ENCODE results near the gene KRTAP5-2.
"Not testable (repeated sequence)": the region's sequence is repeated elsewhere in the genome, so short reads cannot be mapped to it uniquely, and the experiment has no call there.

The KRTAP5-2 gene

GRCh38 chr11:1625541-1625940 lies 27.4 kb upstream of the KRTAP5-2 start:
- DNase-seq = no peak

- DNase-seq = no peak
Measured at GRCh38 chr11:1624621-1625020, 26.5 kb upstream of the KRTAP5-2 start.

GRCh38 chr11:1623716-1624115 lies 25.6 kb upstream of the KRTAP5-2 start:
- no peak for DNase-seq

- DNase-seq = no peak
Measured at GRCh38 chr11:1622086-1622485, 24.0 kb upstream of the KRTAP5-2 start, which contains the start of gene KRTAP5-4. KRTAP5-4 (minus strand) TSS chr11:1622138; CDS start chr11:1622093, 45 bp downstream.

- DNase-seq = peak; percentile 9
Measured at GRCh38 chr11:1619449-1619848, 21.4 kb upstream of the KRTAP5-2 start.

GRCh38 chr11:1618231-1618630 lies 20.1 kb upstream of the KRTAP5-2 start:
- no peak for DNase-seq

GRCh38 chr11:1608363-1608762 lies 10.3 kb upstream of the KRTAP5-2 start, which contains the start of gene KRTAP5-3:
KRTAP5-3 (minus strand) TSS chr11:1608463; CDS start chr11:1608385, 78 bp downstream.
- DNase-seq = no peak

GRCh38 chr11:1607901-1608300 lies 9.8 kb upstream of the KRTAP5-2 start:
- not testable (repeated sequence) for DNase-seq

- not testable (repeated sequence) for DNase-seq
Measured at GRCh38 chr11:1607156-1607845, 9.2 kb upstream of the KRTAP5-2 start.

- DNase-seq = peak; percentile 11
Measured at GRCh38 chr11:1605923-1606322, 7.8 kb upstream of the KRTAP5-2 start.

- DNase-seq = no peak
Measured at GRCh38 chr11:1604711-1605110, 6.6 kb upstream of the KRTAP5-2 start.

GRCh38 chr11:1604181-1604580 lies 6.1 kb upstream of the KRTAP5-2 start:
- no peak for DNase-seq

- no peak for DNase-seq
Measured at GRCh38 chr11:1603629-1604028, 5.5 kb upstream of the KRTAP5-2 start.

- not testable (repeated sequence) for DNase-seq
Measured at GRCh38 chr11:1601663-1602062, 3.6 kb upstream of the KRTAP5-2 start.

GRCh38 chr11:1600626-1601025 lies 2.5 kb upstream of the KRTAP5-2 start:
- no peak for DNase-seq

- peak; percentile 24 for DNase-seq
Measured at GRCh38 chr11:1598816-1599215, 722 bp upstream of the KRTAP5-2 start.

- DNase-seq = not testable (repeated sequence)
Measured at GRCh38 chr11:1598406-1598805, 312 bp upstream of the KRTAP5-2 start.

GRCh38 chr11:1597331-1597993 lies 632 bp downstream of the KRTAP5-2 start:
- no peak for DNase-seq

- not testable (repeated sequence) for DNase-seq
Measured at GRCh38 chr11:1596576-1597121, 1.4 kb downstream of the KRTAP5-2 start.

- not testable (repeated sequence) for DNase-seq
Measured at GRCh38 chr11:1595994-1596575, 2.0 kb downstream of the KRTAP5-2 start.

- DNase-seq = no peak
Measured at GRCh38 chr11:1592628-1593027, 5.5 kb downstream of the KRTAP5-2 start.

- no peak for DNase-seq
Measured at GRCh38 chr11:1589996-1590395, 8.1 kb downstream of the KRTAP5-2 start.

GRCh38 chr11:1589191-1589963 lies 8.7 kb downstream of the KRTAP5-2 start:
- DNase-seq = not testable (repeated sequence)

Measured in stimulated activated naive CD4-positive, alpha-beta T cell treated with Interleukin-2 at 50 U/mL for 16 hours (primary cell).